Activated CD4-positive, alpha-beta T cell treated with anti-CD3 and anti-CD28 coated beads, Interleukin-2, amount 50 U/mL, for 4 hours (primary cell): ENCODE results near the gene IFT43.
"Not testable (repeated sequence)": the region's sequence is repeated elsewhere in the genome, so short reads cannot be mapped to it uniquely, and the experiment has no call there.

ENCODE experiments used
- DNase-seq, 2 experiments: peaks; one replicate each; pipeline ENCODE4 v3.0.0-alpha.2; 2020

The IFT43 gene

GRCh38 chr14:75981426-75982265 is 3.9 kb upstream of the IFT43 start, which contains the start of gene TGFB3:
Gene TGFB3, minus strand, starts transcription at chr14:75981995. Its CDS starts 1,102 bp downstream, at chr14:75980893.
- peak; percentile 55 to 59 for DNase-seq

- peak; percentile 65 to 70 for DNase-seq
Observed at GRCh38 chr14:75982266-75983018, 3.1 kb upstream of the IFT43 start.

DNA sequence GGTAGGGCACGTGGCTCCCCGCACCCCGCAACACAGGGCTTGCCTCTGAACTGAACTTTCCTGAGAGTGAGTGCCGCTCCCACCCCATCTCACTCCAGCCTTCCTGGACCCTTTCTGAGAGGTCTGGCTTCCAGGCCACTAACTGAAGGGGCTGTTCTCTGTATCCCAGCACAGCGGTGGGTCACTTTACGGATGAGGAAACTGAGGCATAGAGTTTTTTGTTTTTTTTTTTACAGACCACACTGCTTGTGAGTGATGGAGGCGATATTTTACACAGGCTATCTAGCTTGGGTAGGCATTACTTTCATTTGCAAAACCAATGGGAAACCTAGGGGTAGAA is 2.6 kb upstream of the IFT43 start:
- no peak for DNase-seq

- no peak for DNase-seq
Observed at GRCh38 chr14:75984674-75985073, 889 bp upstream of the IFT43 start.

- no peak for DNase-seq
Observed at GRCh38 chr14:75986439-75986765, 839 bp downstream of the IFT43 start.

GRCh38 chr14:75987201-75987970 is 1.8 kb downstream of the IFT43 start:
- no peak for DNase-seq

GRCh38 chr14:75989134-75989533 is 3.6 kb downstream of the IFT43 start:
- no peak for DNase-seq

GRCh38 chr14:75990297-75990696 is 4.7 kb downstream of the IFT43 start:
- DNase-seq: no peak

GRCh38 chr14:75991753-75992152 is 6.2 kb downstream of the IFT43 start:
- no peak for DNase-seq

DNA sequence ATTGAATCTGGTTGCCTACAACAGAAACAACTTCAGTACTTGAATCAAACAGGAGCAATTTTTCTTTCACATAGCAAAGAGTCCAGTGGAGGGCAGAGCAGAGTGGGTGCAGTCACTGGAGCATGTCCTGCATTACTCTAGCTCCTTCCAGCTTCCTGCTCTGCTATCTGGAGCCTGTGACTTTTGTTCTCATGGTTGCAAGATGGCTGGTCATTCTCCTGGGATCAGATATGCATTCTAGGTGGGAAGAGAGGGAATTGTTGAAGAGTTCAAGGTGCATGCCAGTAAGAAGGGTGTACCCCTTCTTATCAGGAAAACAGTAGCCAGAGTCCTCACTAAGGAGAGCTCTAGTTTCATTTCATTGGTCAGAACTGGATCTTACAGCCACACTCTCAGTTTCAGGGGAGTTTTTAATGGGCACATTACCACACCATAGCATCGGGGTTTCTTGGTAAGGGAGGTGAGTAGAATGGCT is 8.0 kb downstream of the IFT43 start:
- no peak for DNase-seq

DNA sequence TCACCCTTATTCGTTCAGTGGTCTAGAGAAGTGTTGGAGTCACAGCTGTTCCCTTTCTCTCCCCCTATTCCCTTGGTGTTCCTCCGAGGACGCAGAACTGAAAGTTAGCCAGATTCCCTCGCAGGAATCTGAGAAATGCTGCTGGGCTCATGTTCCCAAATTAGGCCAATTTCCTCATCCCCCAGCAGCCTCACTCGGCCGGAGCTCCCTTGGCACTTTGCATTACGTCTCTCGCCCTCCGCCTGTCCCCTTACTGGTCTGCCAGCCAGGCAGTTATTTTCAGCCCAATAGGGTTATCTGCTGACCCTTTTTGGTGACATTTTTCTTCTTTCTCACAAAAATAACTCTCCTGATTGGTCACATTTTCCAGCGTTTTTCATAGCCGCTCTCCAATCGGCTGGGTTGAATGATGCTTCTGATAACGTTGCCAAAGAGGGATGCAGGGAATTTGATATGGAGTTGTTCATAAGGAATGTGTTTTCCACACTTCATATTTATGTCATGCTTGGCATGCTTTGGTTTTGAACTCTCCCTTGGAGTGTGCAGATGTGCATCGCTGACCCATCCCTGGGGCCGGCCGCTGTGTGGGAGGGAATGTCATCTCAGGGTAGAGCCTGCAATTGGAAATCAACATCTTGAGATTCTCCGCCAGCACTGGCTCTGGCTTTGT is 9.9 kb downstream of the IFT43 start:
- DNase-seq: no peak

- DNase-seq: no peak
Observed at GRCh38 chr14:75996488-75996887, 10.9 kb downstream of the IFT43 start.

GRCh38 chr14:75999511-76000190 is 14.1 kb downstream of the IFT43 start:
- DNase-seq: no peak

GRCh38 chr14:76002383-76002782 is 16.8 kb downstream of the IFT43 start:
- no peak for DNase-seq

DNA sequence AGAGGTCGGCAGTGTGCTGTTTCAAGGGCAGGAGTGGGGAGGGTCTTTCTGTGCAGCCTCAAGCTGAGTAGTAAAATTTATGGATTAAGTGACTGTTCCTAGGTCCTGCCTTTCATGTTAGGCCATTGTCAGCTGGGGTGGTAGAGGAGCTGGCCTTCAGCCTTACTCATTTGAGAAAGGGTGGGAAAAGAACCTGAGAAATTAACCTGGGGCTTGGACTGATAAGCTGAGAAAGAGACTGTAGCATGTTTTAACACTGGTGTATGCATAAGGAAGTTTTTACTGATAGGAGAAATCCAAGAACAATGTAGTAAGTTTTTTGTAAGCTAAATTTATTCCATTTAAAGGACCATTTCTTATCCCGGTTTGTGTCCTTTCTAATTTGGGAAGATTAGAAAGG is 20.7 kb downstream of the IFT43 start:
- no peak for DNase-seq

GRCh38 chr14:76007379-76007778 is 21.8 kb downstream of the IFT43 start:
- no peak for DNase-seq

GRCh38 chr14:76007852-76008251 is 22.3 kb downstream of the IFT43 start:
- DNase-seq: no peak

- not testable (repeated sequence) for DNase-seq
Observed at GRCh38 chr14:76009627-76010026, 24.1 kb downstream of the IFT43 start.

DNA sequence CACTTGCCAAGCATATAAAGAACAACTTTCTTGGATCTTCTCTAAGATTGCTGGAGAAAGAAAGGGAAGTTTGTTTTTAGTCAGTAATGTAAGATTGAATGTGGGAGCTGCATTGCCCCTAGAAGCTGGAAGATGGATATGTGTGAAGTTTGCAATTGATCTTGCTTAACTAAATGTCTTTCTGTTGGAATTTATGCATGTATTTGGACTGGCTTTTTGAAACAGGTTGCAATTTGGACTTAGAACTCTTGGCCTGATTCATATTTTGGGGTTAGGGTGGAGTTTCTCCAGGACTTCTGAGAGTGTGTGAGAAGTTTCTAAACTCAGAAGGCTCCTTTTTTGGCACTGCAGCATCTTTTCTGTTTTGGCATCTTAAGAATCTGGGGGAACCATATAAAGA is 26.4 kb downstream of the IFT43 start:
- no peak for DNase-seq

GRCh38 chr14:76012354-76012753 is 26.8 kb downstream of the IFT43 start:
- DNase-seq: no peak

- no peak for DNase-seq
Observed at GRCh38 chr14:76015191-76015590, 29.6 kb downstream of the IFT43 start.

DNA sequence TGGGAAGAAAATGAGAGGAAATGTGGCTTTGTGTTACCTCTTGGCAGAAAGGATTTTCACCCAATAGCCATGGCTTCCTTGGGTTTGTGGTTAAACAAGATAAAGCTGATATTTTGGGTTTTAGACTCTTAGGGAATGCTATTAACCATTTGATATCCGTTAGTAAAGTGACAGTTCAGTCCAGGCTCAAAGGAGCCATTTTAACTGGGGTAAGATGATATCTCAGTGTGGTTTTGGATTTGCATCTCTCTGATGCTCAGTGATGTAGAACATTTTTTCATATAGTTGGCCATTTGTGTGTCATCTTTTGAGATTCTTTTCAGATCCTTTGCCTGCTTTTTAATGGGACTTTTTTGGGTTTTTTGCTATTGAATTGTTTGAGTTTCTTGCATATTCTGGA is 30.1 kb downstream of the IFT43 start:
- DNase-seq: no peak
